NCI-H2227 (cell line): ENCODE data around the gene LIG4.
A peak's percentile ranks its signal among the peaks of the same experiment; 100 is the strongest.

Source experiments
- DNase-seq: peaks from one replicate; lab custom pipeline; 2025; ENCODE audit not compliant: unreplicated experiment; lab: John Stamatoyannopoulos, UW

LIG4 gene

DNA sequence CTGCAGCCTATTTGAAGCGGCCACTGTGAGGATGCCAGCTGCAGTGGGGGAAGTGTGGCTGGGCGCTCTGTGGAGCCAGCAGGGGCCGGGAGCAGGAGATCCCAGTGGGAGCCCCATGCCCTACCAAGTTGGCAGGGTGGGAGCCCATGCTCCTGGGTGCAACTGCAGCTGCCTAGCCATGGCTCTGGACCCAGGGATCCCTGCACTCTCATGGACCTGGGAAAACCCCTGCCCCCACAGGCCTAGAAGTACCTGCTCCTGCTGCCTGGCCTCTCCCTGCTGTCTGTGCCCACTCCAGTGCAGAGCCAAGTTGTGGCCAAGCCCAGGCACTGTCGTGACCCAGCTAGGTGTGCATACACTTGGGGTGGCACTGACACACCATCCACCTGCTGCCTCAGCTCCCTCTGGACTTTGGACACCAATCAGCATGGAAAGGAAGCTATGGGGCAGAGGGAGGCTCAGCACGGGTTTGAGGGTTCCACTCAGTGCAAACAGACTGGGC, 20.9 kb downstream of the LIG4 start:
- no peak for DNase-seq

DNA sequence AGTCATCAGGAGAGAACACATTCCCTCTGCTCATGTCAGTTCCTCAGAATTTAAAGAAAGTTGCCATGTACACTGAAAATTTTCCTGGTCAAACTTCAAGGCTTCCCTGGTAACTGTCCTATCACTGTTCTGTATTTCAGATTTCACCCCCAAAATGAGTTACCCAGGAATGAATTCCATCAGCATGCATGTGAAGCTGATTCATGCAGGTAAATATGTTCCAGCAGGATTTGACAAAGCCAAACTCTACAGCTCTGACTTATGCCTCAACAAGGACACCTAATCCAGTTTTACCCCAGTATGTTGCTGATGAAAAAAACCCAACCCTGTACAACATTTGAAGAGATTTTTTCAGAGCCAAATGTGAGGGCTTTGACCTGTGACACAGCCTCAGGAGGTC, 21.5 kb downstream of the LIG4 start:
- DNase-seq = no peak

DNA sequence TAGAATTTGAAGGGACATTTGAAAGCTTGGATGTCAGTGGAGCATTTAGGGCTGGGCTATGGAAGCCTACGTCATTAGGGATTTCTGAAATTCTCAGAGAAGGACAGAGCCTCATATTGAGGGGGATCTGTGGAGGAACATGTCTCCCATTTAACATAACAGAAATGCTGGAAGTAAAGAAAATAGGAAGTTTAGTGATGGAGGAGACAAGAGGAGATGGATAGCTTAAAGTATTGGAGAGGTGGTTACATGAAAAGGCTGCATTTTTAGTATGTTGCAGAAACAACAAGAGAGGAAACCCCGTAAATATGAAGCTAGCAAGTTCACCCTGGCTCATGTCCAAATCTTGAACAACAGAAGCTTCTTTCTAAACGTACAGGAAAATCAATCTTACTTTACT, 24.4 kb downstream of the LIG4 start:
- no peak for DNase-seq

GRCh38 chr13:108188260-108188659, 27.1 kb downstream of the LIG4 start:
- no peak for DNase-seq

DNA sequence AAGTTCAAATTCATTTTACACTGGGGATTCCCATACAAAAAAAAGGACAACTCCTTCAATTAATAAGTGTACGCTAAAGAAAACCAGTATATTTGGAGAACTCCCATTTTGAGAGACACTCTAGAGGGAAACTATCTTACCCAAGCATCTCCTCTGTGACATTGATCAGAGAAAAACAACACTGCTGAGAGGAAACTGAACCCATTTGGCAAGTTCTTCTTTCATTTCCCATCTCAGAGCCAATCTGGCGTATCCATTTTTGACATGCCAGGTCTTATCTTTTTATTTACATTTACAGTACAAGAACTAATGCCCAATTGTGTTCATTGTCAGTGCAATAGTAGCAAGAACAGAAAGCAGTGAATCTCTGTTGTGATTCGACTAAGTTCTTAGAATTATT, 30.1 kb downstream of the LIG4 start:
- no peak for DNase-seq

- no peak for DNase-seq
These were observed 32.7 kb downstream of the LIG4 start for GRCh38 chr13:108182652-108183051.

GRCh38 chr13:108178078-108178477, 37.3 kb downstream of the LIG4 start:
- no peak for DNase-seq

- peak; percentile 10 for DNase-seq
These were observed 38.6 kb downstream of the LIG4 start for GRCh38 chr13:108176685-108177274.

DNA sequence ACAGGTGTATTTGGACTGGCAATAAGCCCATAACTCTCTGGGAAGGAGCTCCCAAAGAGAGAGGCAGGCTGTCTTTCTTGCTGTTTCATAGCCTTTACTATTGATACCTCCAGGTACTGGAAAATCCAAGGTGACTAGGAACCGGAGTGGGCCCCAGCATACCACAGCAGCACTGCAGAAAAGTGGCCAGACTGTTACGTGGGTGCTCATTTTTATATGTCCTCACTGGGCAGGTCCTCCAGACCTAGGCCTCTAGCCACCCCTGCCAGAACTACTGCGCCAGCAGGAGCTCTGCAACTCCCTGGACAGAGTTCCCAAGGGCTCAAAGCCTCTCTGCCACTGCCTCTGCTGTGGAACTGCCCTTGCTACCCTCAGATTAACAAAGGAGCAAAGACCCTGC, 46.4 kb downstream of the LIG4 start:
- DNase-seq = no peak

GRCh38 chr13:108166078-108166477, 49.3 kb downstream of the LIG4 start:
- no peak for DNase-seq

DNA sequence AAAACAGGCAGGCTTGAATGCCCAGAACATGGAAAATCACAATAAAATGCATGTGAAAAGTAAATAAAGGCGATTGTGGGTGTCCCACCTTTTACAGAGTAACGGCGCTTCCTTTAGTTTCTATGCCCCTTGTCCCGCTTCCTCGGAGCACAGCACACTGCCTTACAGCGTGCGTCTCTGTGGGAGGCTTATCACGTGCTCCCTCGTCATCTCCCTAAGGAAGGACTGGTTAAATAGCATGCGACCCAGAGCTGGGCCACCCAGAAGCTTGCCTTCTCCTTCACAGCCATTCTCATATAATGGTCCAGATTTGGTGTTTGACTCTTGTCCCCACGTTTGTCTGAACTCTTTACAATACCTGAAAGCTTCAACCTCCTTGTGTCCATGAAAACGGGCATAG, 56.6 kb downstream of the LIG4 start:
- no peak for DNase-seq
